ENCODE data around the gene MEPE.
"Not testable (repeated sequence)": the region's sequence is repeated elsewhere in the genome, so short reads cannot be mapped to it uniquely, and the experiment has no call there.

Gene MEPE

GRCh38 chr4:87890753-87891152 lies 58.0 kb downstream of the MEPE start:
- not testable (repeated sequence) for DNase-seq

- DNase-seq, result peak; percentile 0
These were observed 63.3 kb downstream of the MEPE start for GRCh38 chr4:87895964-87896621.
